OCI-LY3 (cell line): Measurements from ENCODE around the gene NAV1.

Experiments used
- H2AFZ ChIP-seq: fragments of 200-600, 300-600 bp; shearing (Covaris generic); 2 replicates; pipeline ENCODE4 v1.6.0; 2014; ENCODE audit warnings: antibody characterized with exemption, low read depth, low read length
- H3K27ac ChIP-seq: fragments of 200-600, 300-600 bp; sonication (generic); 2 replicates; pipeline ENCODE4 v1.5.1; 2014; ENCODE audit warnings: mild to moderate bottlenecking, low read length, moderate library complexity, mixed read lengths
- H3K27me3 ChIP-seq: fragments of 200-600, 300-600 bp; sonication (generic); 2 replicates; pipeline ENCODE4 v1.6.1; 2014; ENCODE audit warnings: low read depth, low read length, mixed read lengths
- H3K36me3 ChIP-seq: fragments of 200-600, 300-600 bp; sonication (generic); replicated peaks from 2 replicates; pipeline ENCODE3; 2014; ENCODE audit warnings: low read depth, low read length, mixed read lengths
- H3K4me1 ChIP-seq: fragments of 300-600, 200-600 bp; sonication (generic); 2 replicates; pipeline ENCODE4 v1.6.1; 2014; ENCODE audit warnings: low read length, mixed read lengths
- H3K4me2 ChIP-seq: fragments of 200-600, 300-600 bp; sonication (generic); 2 replicates; pipeline ENCODE4 v1.6.1; 2014; ENCODE audit warnings: low read length, mixed read lengths
- H3K4me3 ChIP-seq: fragments of 300-600, 200-600 bp; sonication (generic); 2 replicates; pipeline ENCODE4 v1.5.1; 2014; ENCODE audit warnings: antibody characterized with exemption, mild to moderate bottlenecking, low read length, moderate library complexity
- H3K79me2 ChIP-seq: fragments of 300-600, 200-600 bp; shearing (Covaris generic); 2 replicates; pipeline ENCODE4 v1.6.1; 2014; ENCODE audit warnings: mild to moderate bottlenecking, low read length, mixed read lengths
- H3K9ac ChIP-seq: fragments of 300-600, 200-600 bp; shearing (Covaris generic); 2 replicates; pipeline ENCODE4 v1.6.0; 2014; ENCODE audit warnings: mild to moderate bottlenecking, low read length, moderate library complexity
- H3K9me3 ChIP-seq: fragments of 200-600, 300-600 bp; shearing (Covaris generic); 2 replicates; pipeline ENCODE4 v1.6.1; 2014; ENCODE audit warnings: low read length, mixed read lengths; ENCODE audit not compliant: insufficient read depth
- H4K20me1 ChIP-seq: fragments of 200-600, 300-600 bp; sonication (generic); 2 replicates; pipeline ENCODE4 v1.6.1; 2016; ENCODE audit warnings: low read length, mixed read lengths; ENCODE audit not compliant: insufficient read depth
- CTCF ChIP-seq: fragments of 200-600, 300-600 bp; sonication (generic); IDR thresholded peaks from 2 replicates; pipeline ENCODE4 v1.5.1; 2014; ENCODE audit warnings: antibody characterized with exemption, low read length, low read depth
- EZH2phosphoT487 ChIP-seq: fragments of 200-600 bp; shearing (Covaris generic); IDR thresholded peaks from 2 replicates; pipeline ENCODE4 v1.6.1; 2018; ENCODE audit warnings: antibody characterized with exemption, mixed run types, low read depth

NAV1 gene

GRCh38 chr1:201537028-201537427 is 1.9 kb upstream of the NAV1 start:
- H3K9me3 ChIP-seq: no peaks in the 10 kb centered on the region
- H3K27me3 ChIP-seq: peaks cover 28% of the 10 kb centered on the region
- no peak overlapping the region for H2AFZ ChIP-seq
- no peak for TF ChIP-seq EZH2phosphoT487
- no peak for TF ChIP-seq CTCF
- no peaks in the 10 kb centered on the region for H4K20me1 ChIP-seq
- H3K4me1 ChIP-seq: peaks cover 34% of the 10 kb centered on the region
- no peak overlapping the region for H3K4me2 ChIP-seq
- H3K36me3 ChIP-seq: peaks cover 3% of the 10 kb centered on the region
- H3K9ac ChIP-seq: no peak overlapping the region
- no peak overlapping the region for H3K4me3 ChIP-seq
- no peaks in the 10 kb centered on the region for H3K79me2 ChIP-seq
- H3K27ac ChIP-seq: no peak overlapping the region

GRCh38 chr1:201537467-201537866 is 1.5 kb upstream of the NAV1 start:
- peaks cover 3% of the 10 kb centered on the region for H3K36me3 ChIP-seq
- no peak overlapping the region for H3K27ac ChIP-seq
- H2AFZ ChIP-seq: no peak overlapping the region
- H3K9ac ChIP-seq: no peak overlapping the region
- no peak overlapping the region for H3K4me2 ChIP-seq
- H3K4me1 ChIP-seq: peaks cover 38% of the 10 kb centered on the region
- H3K79me2 ChIP-seq: no peaks in the 10 kb centered on the region
- no peaks in the 10 kb centered on the region for H3K9me3 ChIP-seq
- no peak overlapping the region for H3K4me3 ChIP-seq
- no peak for TF ChIP-seq CTCF
- no peak for TF ChIP-seq EZH2phosphoT487
- H3K27me3 ChIP-seq: peaks cover 28% of the 10 kb centered on the region
- H4K20me1 ChIP-seq: no peaks in the 10 kb centered on the region

GRCh38 chr1:201537891-201538611 is 876 bp upstream of the NAV1 start:
- peaks cover 28% of the 10 kb centered on the region for H3K27me3 ChIP-seq
- H3K9me3 ChIP-seq: no peaks in the 10 kb centered on the region
- TF ChIP-seq CTCF: no peak
- TF ChIP-seq EZH2phosphoT487: no peak
- H3K27ac ChIP-seq: no peak overlapping the region
- peak overlapping the region; percentile 67 for H3K4me2 ChIP-seq
- no peaks in the 10 kb centered on the region for H4K20me1 ChIP-seq
- no peak overlapping the region for H3K9ac ChIP-seq
- H3K79me2 ChIP-seq: no peaks in the 10 kb centered on the region
- H3K4me1 ChIP-seq: peaks cover 39% of the 10 kb centered on the region
- peaks cover 3% of the 10 kb centered on the region for H3K36me3 ChIP-seq
- no peak overlapping the region for H2AFZ ChIP-seq
- peak overlapping the region; percentile 74 for H3K4me3 ChIP-seq

GRCh38 chr1:201539561-201540431 is 869 bp downstream of the NAV1 start:
- peaks cover 34% of the 10 kb centered on the region for H3K4me1 ChIP-seq
- peaks cover 28% of the 10 kb centered on the region for H3K27me3 ChIP-seq
- no peaks in the 10 kb centered on the region for H3K79me2 ChIP-seq
- no peaks in the 10 kb centered on the region for H4K20me1 ChIP-seq
- no peak overlapping the region for H3K27ac ChIP-seq
- no peak for TF ChIP-seq EZH2phosphoT487
- no peak for TF ChIP-seq CTCF
- H3K36me3 ChIP-seq: no peaks in the 10 kb centered on the region
- H3K9me3 ChIP-seq: no peaks in the 10 kb centered on the region
- H2AFZ ChIP-seq: no peak overlapping the region
- peak overlapping the region; percentile 67 for H3K4me2 ChIP-seq
- peak overlapping the region; percentile 74 for H3K4me3 ChIP-seq
- no peak overlapping the region for H3K9ac ChIP-seq
